Measurements from ENCODE around the gene RASA3. TPM values are rescaled to one million over a fixed set of nuclear protein-coding genes. Genes with fewer than 3 reads are reported as not detected.
A peak's percentile ranks its signal among the peaks of the same experiment; 100 is the strongest.

Gene RASA3
- total and polyA plus RNA-seq, 7 donors = 4.2 to 22.4 (median 16.9) TPM

- H3K27ac ChIP-seq = peak overlapping the region in 3 of 4 donors; percentile 49 to 73 (median 67)
- H3K9me3 ChIP-seq = no peaks in the 10 kb centered on the region
- peaks cover 0 to 22% (median 14%) of the 10 kb centered on the region in 4 donors for H3K4me1 ChIP-seq
- peak; percentile 63 for DNase-seq
- no peak for TF ChIP-seq POLR2A (IDR thresholded peaks at IDR 0.05)
- H3K4me3 ChIP-seq = no peak overlapping the region
- intact Hi-C loops (cut with DNase I) = no loop called here
- H3K27me3 ChIP-seq = no peaks in the 10 kb centered on the region
- 92 to 94% methylated on average over 37 of the region's 37 CpGs for WGBS, 2 donors
- no peaks in the 10 kb centered on the region for H3K36me3 ChIP-seq
These were observed 52.6 kb downstream of the RASA3 start for GRCh38 chr13:114079601-114080536.

GRCh38 chr13:114078461-114079451 lies 53.7 kb downstream of the RASA3 start:
- Histone ChIP-seq H3K4me1 (peaks cover 0 to 22% (median 14%) of the 10 kb centered on the region in 4 donors), H3K4me3 (no peak overlapping the region), H3K27ac (peak overlapping the region; percentile 42 to 73 (median 58)), H3K27me3 (no peaks in the 10 kb centered on the region), H3K36me3 (peaks cover 0 to 1% (median 0%) of the 10 kb centered on the region in 4 donors), H3K9me3 (no peaks in the 10 kb centered on the region)
- WGBS, 2 donors = 49 to 77% methylated on average over 38 of the region's 38 CpGs
- TF ChIP-seq POLR2AphosphoS5 (IDR thresholded peaks at IDR 0.05) (no peak), CTCF (IDR thresholded peaks at IDR 0.05) (no peak), EP300 (IDR thresholded peaks at IDR 0.05) (no peak), POLR2A (IDR thresholded peaks at IDR 0.05) (no peak)
- DNase-seq = peak; percentile 71
- intact Hi-C loops (cut with DNase I) = no loop called here

- Histone ChIP-seq H3K27me3 (no peaks in the 10 kb centered on the region), H3K4me1 (peaks cover 0 to 22% (median 14%) of the 10 kb centered on the region in 4 donors), H3K27ac (peak overlapping the region; percentile 42 to 73 (median 58)), H3K4me3 (no peak overlapping the region), H3K36me3 (peaks cover 0 to 5% (median 0%) of the 10 kb centered on the region in 4 donors), H3K9me3 (no peaks in the 10 kb centered on the region)
- intact Hi-C loops (cut with DNase I) = no loop called here
- WGBS, 2 donors = 79 to 84% methylated on average over 13 of the region's 13 CpGs
- TF ChIP-seq POLR2AphosphoS5 (IDR thresholded peaks at IDR 0.05) (no peak), CTCF (IDR thresholded peaks at IDR 0.05) (no peak), POLR2A (IDR thresholded peaks at IDR 0.05) (no peak), EP300 (IDR thresholded peaks at IDR 0.05) (no peak)
- DNase-seq = peak; percentile 77
These were observed 54.5 kb downstream of the RASA3 start for GRCh38 chr13:114077933-114078325.

GRCh38 chr13:114077099-114077932 lies 55.1 kb downstream of the RASA3 start:
- WGBS, 2 donors = 88 to 94% methylated on average over 34 of the region's 34 CpGs
- peak overlapping the region; percentile 42 to 73 (median 48) for H3K27ac ChIP-seq
- no peak overlapping the region for H3K4me3 ChIP-seq
- H3K27me3 ChIP-seq = no peaks in the 10 kb centered on the region
- H3K36me3 ChIP-seq = peaks cover 0 to 11% (median 0%) of the 10 kb centered on the region in 4 donors
- DNase-seq = peak; percentile 61
- intact Hi-C loops (cut with DNase I) = no loop called here
- H3K9me3 ChIP-seq = no peaks in the 10 kb centered on the region
- TF ChIP-seq POLR2AphosphoS5 (IDR thresholded peaks at IDR 0.05) (no peak), EP300 (IDR thresholded peaks at IDR 0.05) (no peak), CTCF (IDR thresholded peaks at IDR 0.05) (no peak), POLR2A (IDR thresholded peaks at IDR 0.05) (no peak)
- peaks cover 0 to 22% (median 14%) of the 10 kb centered on the region in 4 donors for H3K4me1 ChIP-seq

All from sigmoid colon (tissue), 7 donors.